OCI-LY3 (cell line): Measurements from ENCODE around the gene ADPRM.
A peak's percentile ranks its signal among the peaks of the same experiment; 100 is the strongest.

Experiments
- H2AFZ ChIP-seq: fragments of 200-600, 300-600 bp; shearing (Covaris generic); 2 replicates; pipeline ENCODE4 v1.6.0; 2014; ENCODE audit warnings: antibody characterized with exemption, low read depth, low read length
- H3K27ac ChIP-seq: fragments of 200-600, 300-600 bp; sonication (generic); 2 replicates; pipeline ENCODE4 v1.5.1; 2014; ENCODE audit warnings: mild to moderate bottlenecking, low read length, moderate library complexity, mixed read lengths
- H3K27me3 ChIP-seq: fragments of 200-600, 300-600 bp; sonication (generic); 2 replicates; pipeline ENCODE4 v1.6.1; 2014; ENCODE audit warnings: low read depth, low read length, mixed read lengths
- H3K36me3 ChIP-seq: fragments of 200-600, 300-600 bp; sonication (generic); replicated peaks from 2 replicates; pipeline ENCODE3; 2014; ENCODE audit warnings: low read depth, low read length, mixed read lengths
- H3K4me1 ChIP-seq: fragments of 300-600, 200-600 bp; sonication (generic); 2 replicates; pipeline ENCODE4 v1.6.1; 2014; ENCODE audit warnings: low read length, mixed read lengths
- H3K4me2 ChIP-seq: fragments of 200-600, 300-600 bp; sonication (generic); 2 replicates; pipeline ENCODE4 v1.6.1; 2014; ENCODE audit warnings: low read length, mixed read lengths
- H3K4me3 ChIP-seq: fragments of 300-600, 200-600 bp; sonication (generic); 2 replicates; pipeline ENCODE4 v1.5.1; 2014; ENCODE audit warnings: antibody characterized with exemption, mild to moderate bottlenecking, low read length, moderate library complexity
- H3K79me2 ChIP-seq: fragments of 300-600, 200-600 bp; shearing (Covaris generic); 2 replicates; pipeline ENCODE4 v1.6.1; 2014; ENCODE audit warnings: mild to moderate bottlenecking, low read length, mixed read lengths
- H3K9ac ChIP-seq: fragments of 300-600, 200-600 bp; shearing (Covaris generic); 2 replicates; pipeline ENCODE4 v1.6.0; 2014; ENCODE audit warnings: mild to moderate bottlenecking, low read length, moderate library complexity
- H3K9me3 ChIP-seq: fragments of 200-600, 300-600 bp; shearing (Covaris generic); 2 replicates; pipeline ENCODE4 v1.6.1; 2014; ENCODE audit warnings: low read length, mixed read lengths; ENCODE audit not compliant: insufficient read depth
- H4K20me1 ChIP-seq: fragments of 200-600, 300-600 bp; sonication (generic); 2 replicates; pipeline ENCODE4 v1.6.1; 2016; ENCODE audit warnings: low read length, mixed read lengths; ENCODE audit not compliant: insufficient read depth
- CTCF ChIP-seq: fragments of 200-600, 300-600 bp; sonication (generic); IDR thresholded peaks from 2 replicates; pipeline ENCODE4 v1.5.1; 2014; ENCODE audit warnings: antibody characterized with exemption, low read length, low read depth
- EZH2phosphoT487 ChIP-seq: fragments of 200-600 bp; shearing (Covaris generic); IDR thresholded peaks from 2 replicates; pipeline ENCODE4 v1.6.1; 2018; ENCODE audit warnings: antibody characterized with exemption, mixed run types, low read depth

ADPRM gene

DNA sequence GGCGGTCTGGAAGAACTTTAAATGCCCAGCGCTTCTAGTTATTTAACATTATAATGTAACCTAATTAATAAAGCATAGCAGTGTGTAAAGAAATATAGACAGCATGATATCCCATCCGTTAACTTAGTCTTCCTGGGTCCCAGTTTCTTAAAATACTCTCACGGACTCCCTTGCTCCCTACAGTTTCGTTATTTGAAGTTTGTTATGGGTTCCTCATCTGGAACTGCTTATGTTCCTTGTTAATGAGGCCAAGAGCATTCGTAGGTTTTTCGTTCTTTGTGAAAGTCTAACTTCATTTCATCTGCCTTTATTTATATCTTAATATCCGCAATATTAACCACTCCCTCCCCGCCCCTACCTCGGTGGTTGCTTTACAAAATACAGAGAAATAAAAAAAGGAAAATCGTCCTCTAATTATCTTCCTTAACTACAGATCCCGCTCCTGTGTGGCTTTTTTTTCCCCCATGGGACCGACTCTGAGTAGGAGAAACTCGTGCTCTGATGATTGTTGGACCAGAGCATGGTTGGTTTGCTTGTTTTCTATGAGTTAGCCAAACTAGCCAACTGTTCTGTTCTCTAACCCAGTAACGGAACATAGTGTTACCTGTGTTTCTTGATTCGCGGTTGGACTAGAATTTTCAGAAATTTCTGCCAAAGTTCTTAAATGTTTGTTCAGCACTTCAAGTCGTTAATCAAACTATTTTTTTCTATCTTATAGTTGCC lies 863 bp downstream of the ADPRM start:
- peak overlapping the region; percentile 68 for H2AFZ ChIP-seq

GRCh38 chr17:10699856-10700255 lies 2.5 kb downstream of the ADPRM start:
- no peak overlapping the region for H3K27ac ChIP-seq
- H3K4me3 ChIP-seq, result no peak overlapping the region

More for the DNA sequence above, 863 bp downstream of the ADPRM start:
- TF ChIP-seq CTCF (no peak), EZH2phosphoT487 (no peak)
- peak overlapping the region; percentile 100 for H3K4me3 ChIP-seq
- peak overlapping the region; percentile 70 for H3K4me2 ChIP-seq
- peaks cover 10% of the 10 kb centered on the region; the same call in 1 of the 2 replicates for H3K4me1 ChIP-seq
- peaks cover 2% of the 10 kb centered on the region; the same call in 1 of the 2 replicates for H4K20me1 ChIP-seq
- H3K9me3 ChIP-seq, result no peaks in the 10 kb centered on the region
- peaks cover 6% of the 10 kb centered on the region for H3K36me3 ChIP-seq
- peak overlapping the region; percentile 86 for H3K27ac ChIP-seq
- H3K79me2 ChIP-seq, result peaks cover 45% of the 10 kb centered on the region
- H3K27me3 ChIP-seq, result no peaks in the 10 kb centered on the region
- peak overlapping the region; percentile 90 for H3K9ac ChIP-seq

DNA sequence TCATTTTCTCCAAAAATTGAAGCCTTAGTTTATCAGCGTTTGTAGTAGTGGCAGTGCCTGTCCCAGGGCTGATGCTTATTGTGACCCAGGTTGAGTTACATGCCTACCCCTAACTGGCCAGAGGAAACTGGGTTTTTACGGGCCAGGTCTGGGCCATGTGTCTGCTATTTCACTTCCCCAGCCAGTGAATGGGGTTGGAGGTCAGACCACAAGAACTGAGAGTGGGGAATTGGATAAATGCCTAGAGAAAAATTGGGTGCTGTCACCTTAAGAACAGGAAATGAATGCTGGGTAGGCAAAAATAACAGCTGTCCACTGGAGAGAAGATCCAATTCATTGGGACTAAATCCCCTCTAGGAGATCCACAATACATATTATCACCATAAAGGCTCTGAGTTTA lies 5.2 kb downstream of the ADPRM start:
- Histone ChIP-seq H3K4me2 (no peak overlapping the region), H2AFZ (no peak overlapping the region), H3K79me2 (peaks cover 9% of the 10 kb centered on the region), H3K4me1 (peaks cover 8% of the 10 kb centered on the region; the same call in 1 of the 2 replicates), H3K9ac (no peak overlapping the region), H4K20me1 (no peaks in the 10 kb centered on the region), H3K9me3 (no peaks in the 10 kb centered on the region), H3K27me3 (no peaks in the 10 kb centered on the region), H3K27ac (no peak overlapping the region), H3K36me3 (peaks cover 6% of the 10 kb centered on the region), H3K4me3 (no peak overlapping the region)
- no peak for TF ChIP-seq CTCF

More at GRCh38 chr17:10699856-10700255, 2.5 kb downstream of the ADPRM start:
- peaks cover 10% of the 10 kb centered on the region; the same call in 1 of the 2 replicates for H3K4me1 ChIP-seq
- H3K36me3 ChIP-seq, result peaks cover 8% of the 10 kb centered on the region
- TF ChIP-seq EZH2phosphoT487, result no peak
- no peak for TF ChIP-seq CTCF
- H2AFZ ChIP-seq, result no peak overlapping the region
- no peaks in the 10 kb centered on the region for H3K27me3 ChIP-seq
- H3K9ac ChIP-seq, result no peak overlapping the region
- H3K9me3 ChIP-seq, result no peaks in the 10 kb centered on the region
- peaks cover 35% of the 10 kb centered on the region for H3K79me2 ChIP-seq
- no peak overlapping the region for H3K4me2 ChIP-seq
- no peaks in the 10 kb centered on the region for H4K20me1 ChIP-seq

DNA sequence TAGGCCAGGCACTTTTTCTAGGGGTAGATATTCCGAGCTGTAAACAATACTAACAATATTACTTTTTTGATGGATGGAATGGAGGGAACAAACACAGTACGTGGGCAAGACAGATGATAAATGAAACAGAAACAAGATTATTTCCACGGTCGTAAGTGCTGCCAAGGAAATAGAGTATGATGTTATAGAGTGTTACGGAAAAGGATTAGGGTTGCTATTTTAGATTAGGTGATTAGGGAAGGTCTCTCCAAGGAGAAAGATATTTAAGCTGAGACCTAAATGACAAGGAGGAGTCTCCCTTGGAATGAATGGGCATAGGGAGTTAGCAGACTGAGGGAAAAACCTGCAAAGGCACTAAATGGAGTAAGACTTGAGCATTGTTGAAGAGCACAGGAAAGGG lies 8.3 kb downstream of the ADPRM start:
- Histone ChIP-seq H3K27me3 (no peaks in the 10 kb centered on the region), H3K79me2 (no peaks in the 10 kb centered on the region), H4K20me1 (no peaks in the 10 kb centered on the region), H3K4me3 (no peak overlapping the region), H3K4me2 (no peak overlapping the region), H3K9ac (no peak overlapping the region), H3K27ac (no peak overlapping the region), H3K36me3 (peaks cover 6% of the 10 kb centered on the region), H3K9me3 (no peaks in the 10 kb centered on the region), H2AFZ (no peak overlapping the region), H3K4me1 (peaks cover 4% of the 10 kb centered on the region; the same call in 1 of the 2 replicates)
- no peak for TF ChIP-seq EZH2phosphoT487
- TF ChIP-seq CTCF, result no peak
